Vagina (tissue), 2 donors: Measurements from ENCODE around the gene EPHA7. TPM values are rescaled to one million over a fixed set of nuclear protein-coding genes. Genes with fewer than 3 reads are reported as not detected.

ENCODE experiments used
- DNase-seq, 2 donors: peaks; one replicate each; pipeline ENCODE4 v3.0.0-alpha.2; 2017; ENCODE audit errors: extremely low spot score in 2 of 2
- H3K27ac ChIP-seq: fragments of 200-600 bp; sonication (generic); one replicate; pipeline ENCODE4 v1.5.1; 2019
- H3K27me3 ChIP-seq: fragments of 200-600 bp; sonication (generic); one replicate; pipeline ENCODE4 v1.5.1; 2019
- H3K36me3 ChIP-seq, 2 donors: fragments of 200-600 bp; sonication (generic); one replicate each; pipeline ENCODE4 v1.5.1; 2017 to 2019
- H3K4me1 ChIP-seq: fragments of 200-600 bp; sonication (generic); one replicate; pipeline ENCODE4 v1.5.1; 2019
- H3K4me3 ChIP-seq, 2 donors: fragments of 200-600 bp; sonication (generic); 1 replicate in 1 of 2; 2 replicates in 1 of 2; pipeline ENCODE4 v1.5.1; 2016 to 2019
- H3K9me3 ChIP-seq: fragments of 200-600 bp; sonication (generic); one replicate; pipeline ENCODE4 v1.5.1; 2019
- CTCF ChIP-seq, 3 experiments: fragments of 450-650 bp in 2 of 3; fragments of 200-600 bp in 1 of 3; sonication (generic) in 1 of 3; IDR thresholded peaks; one replicate each; pipeline ENCODE4 v1.5.1; 2017 to 2019; ENCODE audit warnings: antibody characterized with exemption in 3 of 3, mild to moderate bottlenecking in 2 of 3, moderate library complexity in 2 of 3
- POLR2A ChIP-seq, 2 donors: fragments of 450-650 bp; IDR thresholded peaks; one replicate each; pipeline ENCODE4 v1.6.1; 2017; ENCODE audit warnings: antibody characterized with exemption in 2 of 2, mild to moderate bottlenecking in 2 of 2, moderate library complexity in 2 of 2
- POLR2AphosphoS5 ChIP-seq, 2 donors: sonication (generic); formaldehyde crosslinking; IDR thresholded peaks; one replicate each; pipeline ENCODE4 v1.9.0; 2017; ENCODE audit warnings: antibody characterized with exemption in 2 of 2, mild to moderate bottlenecking in 2 of 2, low read depth in 1 of 2; ENCODE audit not compliant: insufficient read depth in 1 of 2
- intact Hi-C: fragments of 100-400 bp; cut with DNase I; formaldehyde crosslinking; loops from one replicate; pipeline ENCODE4 v1.15.1; 2023
- total RNA-seq: library from RNA; depleted of rRNA; stranded (reverse); fragments of >200 nt; gene quantifications from one replicate; pipeline ENCODE4 v1.2.3, GENCODE V29; 2016

EPHA7 gene
- total RNA-seq, 1 donor from 2014 or later: 2.7 TPM

- intact Hi-C loops: no loop called here
- TF ChIP-seq CTCF (IDR thresholded peaks at IDR 0.05) (no peak), POLR2A (IDR thresholded peaks at IDR 0.05) (no peak), POLR2AphosphoS5 (IDR thresholded peaks at IDR 0.05; ENCODE audit: insufficient read depth in 1 of 2, low read depth in 1 of 2) (no peak)
- Histone ChIP-seq H3K4me3 (no peak overlapping the region), H3K4me1 (no peaks in the 10 kb centered on the region), H3K27me3 (no peaks in the 10 kb centered on the region), H3K36me3 (no peaks in the 10 kb centered on the region), H3K27ac (no peak overlapping the region), H3K9me3 (no peaks in the 10 kb centered on the region)
- DNase-seq: no peak
These were observed 125.5 kb downstream of the EPHA7 start for GRCh38 chr6:93293872-93294271.

GRCh38 chr6:93293460-93293859 is 125.9 kb downstream of the EPHA7 start:
- no peaks in the 10 kb centered on the region for H3K36me3 ChIP-seq
- DNase-seq: no peak
- no peaks in the 10 kb centered on the region for H3K27me3 ChIP-seq
- no peaks in the 10 kb centered on the region for H3K9me3 ChIP-seq
- no peak for TF ChIP-seq POLR2AphosphoS5 (IDR thresholded peaks at IDR 0.05; ENCODE audit: insufficient read depth in 1 of 2, low read depth in 1 of 2)
- TF ChIP-seq POLR2A (IDR thresholded peaks at IDR 0.05): no peak
- TF ChIP-seq CTCF (IDR thresholded peaks at IDR 0.05): no peak
- H3K27ac ChIP-seq: no peak overlapping the region
- intact Hi-C loops: no loop called here
- no peak overlapping the region for H3K4me3 ChIP-seq
- no peaks in the 10 kb centered on the region for H3K4me1 ChIP-seq

GRCh38 chr6:93282521-93283031 is 136.8 kb downstream of the EPHA7 start:
- TF ChIP-seq CTCF (IDR thresholded peaks at IDR 0.05) (no peak), POLR2AphosphoS5 (IDR thresholded peaks at IDR 0.05; ENCODE audit: insufficient read depth in 1 of 2, low read depth in 1 of 2) (no peak), POLR2A (IDR thresholded peaks at IDR 0.05) (no peak)
- Histone ChIP-seq H3K27ac (no peak overlapping the region), H3K36me3 (no peaks in the 10 kb centered on the region), H3K4me3 (no peak overlapping the region), H3K27me3 (no peaks in the 10 kb centered on the region), H3K4me1 (no peaks in the 10 kb centered on the region), H3K9me3 (no peaks in the 10 kb centered on the region)
- intact Hi-C loops: no loop called here
- DNase-seq: no peak

GRCh38 chr6:93278241-93278640 is 141.1 kb downstream of the EPHA7 start:
- intact Hi-C loops: no loop called here
- no peak for DNase-seq
- no peaks in the 10 kb centered on the region for H3K4me1 ChIP-seq
- no peak for TF ChIP-seq POLR2AphosphoS5 (IDR thresholded peaks at IDR 0.05; ENCODE audit: insufficient read depth in 1 of 2, low read depth in 1 of 2)
- no peak for TF ChIP-seq CTCF (IDR thresholded peaks at IDR 0.05)
- TF ChIP-seq POLR2A (IDR thresholded peaks at IDR 0.05): no peak
- H3K4me3 ChIP-seq: no peak overlapping the region
- no peaks in the 10 kb centered on the region for H3K9me3 ChIP-seq
- no peaks in the 10 kb centered on the region for H3K36me3 ChIP-seq
- H3K27ac ChIP-seq: no peak overlapping the region
- H3K27me3 ChIP-seq: no peaks in the 10 kb centered on the region

- no peak for TF ChIP-seq POLR2AphosphoS5 (IDR thresholded peaks at IDR 0.05; ENCODE audit: insufficient read depth in 1 of 2, low read depth in 1 of 2)
- TF ChIP-seq POLR2A (IDR thresholded peaks at IDR 0.05): no peak
- no peak for TF ChIP-seq CTCF (IDR thresholded peaks at IDR 0.05)
- intact Hi-C loops: no loop called here
- no peaks in the 10 kb centered on the region for H3K36me3 ChIP-seq
- no peaks in the 10 kb centered on the region for H3K4me1 ChIP-seq
- no peaks in the 10 kb centered on the region for H3K9me3 ChIP-seq
- no peak overlapping the region for H3K4me3 ChIP-seq
- no peak for DNase-seq
- H3K27me3 ChIP-seq: no peaks in the 10 kb centered on the region
- no peak overlapping the region for H3K27ac ChIP-seq
These were observed 146.5 kb downstream of the EPHA7 start for GRCh38 chr6:93272896-93273295.
